ENCODE data around the gene KIAA1958. TPM values are rescaled to one million over a fixed set of nuclear protein-coding genes. Genes with fewer than 3 reads are reported as not detected.

Gene KIAA1958
- total and polyA plus RNA-seq, 2 of the 8 experiments (the other 6 are each of a cell fraction or from before 2014, with no cell fraction given): 11.4 to 43.8 TPM

GRCh38 chr9:112562235-112562958, 75.8 kb downstream of the KIAA1958 start:
- Histone ChIP-seq H3K18ac (ENCODE audit: extremely low read depth, low read length) (no peak overlapping the region), H3K9ac (replicated peaks in 1 of 4; ENCODE audit: extremely low read depth in 1 of 4, low read depth in 3 of 4, low read length in 3 of 4) (no peak overlapping the region), H2BK15ac (ENCODE audit: low read length) (no peak overlapping the region), H2BK20ac (ENCODE audit: low read length) (no peak overlapping the region), H4K20me1 (replicated peaks in 1 of 2; ENCODE audit: control insufficient read depth in 1 of 2, insufficient read depth in 2 of 2, low read length in 2 of 2) (peaks cover 3 to 5% of the 10 kb centered on the region in 2 experiments), H3K27ac (ENCODE audit: low read depth, low read length) (no peak overlapping the region), H3K79me1 (ENCODE audit: low read depth, low read length) (0 out of 2 replicates have a peak, but pooled peaks cover 2% of the 10 kb centered on the region), H3K4ac (replicated peaks; ENCODE audit: insufficient read length, low read depth, low read length) (no peak overlapping the region), H2BK5ac (ENCODE audit: low read depth, low read length) (no peak overlapping the region), H4K5ac (ENCODE audit: insufficient read length, low read depth, low read length) (no peak overlapping the region), H3K36me3 (ENCODE audit: control insufficient read depth in 2 of 4, insufficient read depth in 4 of 4, low read length in 3 of 4) (no peaks in the 10 kb centered on the region), H3K23me2 (ENCODE audit: low read depth, low read length) (no peaks in the 10 kb centered on the region), H3K14ac (ENCODE audit: insufficient read length) (no peak overlapping the region), H2AFZ (ENCODE audit: low read length) (no peak overlapping the region), H2BK120ac (replicated peaks; ENCODE audit: low read depth, low read length) (no peak overlapping the region), H3K9me3 (ENCODE audit: insufficient read depth in 2 of 2, low read depth in 1 of 2, low read length in 1 of 2) (no peaks in the 10 kb centered on the region), H3K4me1 (replicated peaks in 1 of 4; ENCODE audit: control insufficient read depth in 3 of 4, insufficient read depth in 4 of 4, low read length in 3 of 4) (peaks cover 0 to 3% (median 0%) of the 10 kb centered on the region in 4 experiments; a peak in 2 of 7 replicates), H3K56ac (replicated peaks; ENCODE audit: insufficient read length, low read depth, low read length) (no peak overlapping the region), H3K23ac (ENCODE audit: insufficient read length) (no peak overlapping the region), H4K91ac (replicated peaks; ENCODE audit: insufficient read length, low read length) (no peak overlapping the region), H4K8ac (ENCODE audit: extremely low read depth, insufficient read depth, low read length) (no peak overlapping the region), H2AK5ac (ENCODE audit: low read depth, low read length) (no peak overlapping the region), H3K4me2 (ENCODE audit: insufficient read depth in 1 of 2, low read depth in 2 of 2, low read length in 2 of 2) (no peak overlapping the region), H3K79me2 (ENCODE audit: control insufficient read depth in 1 of 2, insufficient read depth in 2 of 2, low read length in 2 of 2) (peaks cover 0 to 84% of the 10 kb centered on the region in 2 experiments; a peak in 2 of 4 replicates), H2BK12ac (ENCODE audit: low read depth, low read length) (no peak overlapping the region), H3K27me3 (replicated peaks in 1 of 4; ENCODE audit: control insufficient read depth in 3 of 4, extremely low read depth in 1 of 4, insufficient read depth in 3 of 4, low read length in 3 of 4) (no peaks in the 10 kb centered on the region), H3K4me3 (ENCODE audit: extremely low read depth in 1 of 4, insufficient read depth in 2 of 4, low read depth in 3 of 4, low read length in 4 of 4) (no peak overlapping the region)
- no peak for FAIRE-seq
- ChIA-PET CTCF (ENCODE audit: partially characterized antibody) (interaction anchor here (0.6 to 1.6 kb wide), 3 partner anchors 9 to 100 kb away, joined by 3 to 4 read pairs (median 3); no protein-coding TSS in a partner anchor), POLR2A (ENCODE audit: partially characterized antibody) (interaction anchor here (1.2 kb wide), 1 partner anchor 11 kb away, joined by 4 read pairs; no protein-coding TSS in a partner anchor)
- DNase-seq (ENCODE audit: low read depth in 1 of 2, low spot score in 2 of 2): no peak
- 88% methylated on average over 4 of the region's 4 CpGs; no CpG with 5 or more reads in 1 of the 2 experiments for whole genome bisulfite sequencing, 2 experiments (ENCODE audit: extremely low coverage in 1 of 2, insufficient coverage in 1 of 2, insufficient read length in 1 of 2, insufficient replicate concordance in 2 of 2, low coverage in 1 of 2, low lambda C conversion rate in 2 of 2, missing lambda C conversion rate in 1 of 2)
- no peak for TF ChIP-seq SAP30 (IDR thresholded peaks at IDR 0.05; ENCODE audit: insufficient read depth, insufficient replicate concordance, low read length)
- no peak for TF ChIP-seq NRF1 (IDR thresholded peaks at IDR 0.05; ENCODE audit: low read depth, low read length)
- no peak for TF ChIP-seq SIX5 (IDR thresholded peaks at IDR 0.05; ENCODE audit: low read depth, low read length)
- no peak for TF ChIP-seq BACH1 (IDR thresholded peaks at IDR 0.05; ENCODE audit: low read length)
- no peak for TF ChIP-seq ZNF274 (IDR thresholded peaks at IDR 0.05; ENCODE audit: borderline replicate concordance, extremely low read depth, low read length)
- no peak for TF ChIP-seq SP2 (IDR thresholded peaks at IDR 0.05; ENCODE audit: low read length)
- no peak for TF ChIP-seq EZH2 (IDR thresholded peaks at IDR 0.05; ENCODE audit: low read depth, low read length, severe bottlenecking)
- no peak for TF ChIP-seq JUND (IDR thresholded peaks at IDR 0.05; ENCODE audit: low read length)
- no peak for TF ChIP-seq CTBP2 (IDR thresholded peaks at IDR 0.05; ENCODE audit: borderline replicate concordance, insufficient read depth, insufficient read length, low read length)
- TF ChIP-seq EP300 (IDR thresholded peaks at IDR 0.05; ENCODE audit: borderline replicate concordance in 1 of 2, low read depth in 2 of 2, low read length in 2 of 2): no peak
- no peak for TF ChIP-seq NANOG (IDR thresholded peaks at IDR 0.05; ENCODE audit: insufficient read depth, low read depth, low read length, poor library complexity, severe bottlenecking)
- TF ChIP-seq EGR1 (IDR thresholded peaks at IDR 0.05; ENCODE audit: borderline replicate concordance, low read depth, low read length): no peak

Data from H1 (cell line).